Neural cell (in vitro differentiated cells): ENCODE data around the gene SRP68. TPM values are rescaled to one million over a fixed set of nuclear protein-coding genes. Genes with fewer than 3 reads are reported as not detected.

ENCODE experiments used
- H2AFZ ChIP-seq: fragments of 200-600, 300-800 bp; sonication (generic), shearing (Covaris generic); 2 replicates; pipeline ENCODE4 v1.6.0; 2014; ENCODE audit warnings: low read depth, mild to moderate bottlenecking, antibody characterized with exemption, low read length, moderate library complexity
- H3F3A ChIP-seq: fragments of 200-600 bp; shearing (Covaris generic); 2 replicates; pipeline ENCODE4 v1.6.1; 2016; ENCODE audit warnings: mild to moderate bottlenecking, moderate library complexity, mixed read lengths, antibody characterized with exemption, low read length; ENCODE audit not compliant: insufficient read depth, poor library complexity, severe bottlenecking
- H3K27ac ChIP-seq: fragments of 200-600, 300-800 bp; sonication (generic), shearing (Covaris generic); 2 replicates; pipeline ENCODE4 v1.5.1; 2014; ENCODE audit warnings: mild to moderate bottlenecking, low read length, moderate library complexity
- H3K27me3 ChIP-seq: fragments of 300-800, 200-600 bp; sonication (generic), shearing (Covaris generic); 2 replicates; pipeline ENCODE4 v1.6.0; 2014; ENCODE audit warnings: mild to moderate bottlenecking, low read depth, low read length, moderate library complexity; ENCODE audit not compliant: insufficient read depth
- H3K36me3 ChIP-seq: fragments of 300-800, 200-600 bp; sonication (generic), shearing (Covaris generic); 2 replicates; pipeline ENCODE4 v1.5.1; 2014; ENCODE audit warnings: mild to moderate bottlenecking, antibody characterized with exemption, low read length, moderate library complexity; ENCODE audit not compliant: insufficient read depth
- H3K4me2 ChIP-seq: fragments of 300-800, 200-600 bp; sonication (generic), shearing (Covaris generic); 2 replicates; pipeline ENCODE4 v1.6.0; 2014; ENCODE audit warnings: mild to moderate bottlenecking, low read length
- H3K4me3 ChIP-seq: fragments of 300-800, 200-600 bp; sonication (generic), shearing (Covaris generic); 2 replicates; pipeline ENCODE4 v1.5.1; 2014; ENCODE audit warnings: mild to moderate bottlenecking, low read length, moderate library complexity
- H3K79me2 ChIP-seq: fragments of 200-600 bp; shearing (Covaris generic); replicated peaks from 2 replicates; pipeline ENCODE4 v1.6.0; 2014; ENCODE audit warnings: mild to moderate bottlenecking, low read length, moderate library complexity; ENCODE audit not compliant: insufficient read depth
- H3K9ac ChIP-seq: fragments of 300-800, 200-600 bp; sonication (generic), shearing (Covaris generic); 2 replicates; pipeline ENCODE4 v1.6.1; 2016; ENCODE audit warnings: mild to moderate bottlenecking, low read length, mixed read lengths
- H3K9me2 ChIP-seq: fragments of 200-600 bp; shearing (Covaris generic); 2 replicates; pipeline ENCODE4 v1.6.1; 2016; ENCODE audit warnings: mild to moderate bottlenecking, low read length, mixed read lengths; ENCODE audit not compliant: insufficient read depth
- H3K9me3 ChIP-seq: fragments of 200-600, 300-800 bp; sonication (generic), shearing (Covaris generic); 2 replicates; pipeline ENCODE4 v1.6.1; 2016; ENCODE audit warnings: mild to moderate bottlenecking, mixed run types, low read length, moderate library complexity, mixed read lengths
- H4K20me1 ChIP-seq: fragments of 200-600 bp; shearing (Covaris generic); 2 replicates; pipeline ENCODE4 v1.6.1; 2016; ENCODE audit warnings: mild to moderate bottlenecking, mixed run types; ENCODE audit not compliant: insufficient read depth
- CTCF ChIP-seq: fragments of 450-650 bp; IDR thresholded peaks from 2 replicates; pipeline ENCODE4 v1.5.1; 2014; ENCODE audit warnings: antibody characterized with exemption, mild to moderate bottlenecking, moderate library complexity; ENCODE audit not compliant: poor library complexity, severe bottlenecking
- EP300 ChIP-seq: fragments of 450-650 bp; conservative IDR thresholded peaks from 2 replicates; pipeline ENCODE4 v1.6.1; 2014; ENCODE audit warnings: antibody characterized with exemption, mild to moderate bottlenecking, moderate library complexity; ENCODE audit not compliant: poor library complexity, severe bottlenecking
- EZH2 ChIP-seq: fragments of 200-600, 300-800 bp; shearing (Covaris generic), sonication (generic); IDR thresholded peaks from 2 replicates; pipeline ENCODE4 v1.6.1; 2014; ENCODE audit warnings: antibody characterized with exemption, low read length, borderline replicate concordance, mild to moderate bottlenecking; ENCODE audit not compliant: insufficient read depth, poor library complexity, severe bottlenecking
- MXI1 ChIP-seq: fragments of 450-650 bp; conservative IDR thresholded peaks from 2 replicates; pipeline ENCODE4 v1.6.1; 2014; ENCODE audit warnings: antibody characterized with exemption, mild to moderate bottlenecking; ENCODE audit not compliant: poor library complexity, severe bottlenecking
- POLR2AphosphoS5 ChIP-seq: IDR thresholded peaks from 2 replicates; pipeline ENCODE4 v1.6.1; 2012
- RAD21 ChIP-seq: fragments of 450-650 bp; conservative IDR thresholded peaks from 2 replicates; pipeline ENCODE4 v1.6.1; 2014; ENCODE audit warnings: antibody characterized with exemption, mild to moderate bottlenecking, moderate library complexity
- REST ChIP-seq: IDR thresholded peaks from 2 replicates; pipeline ENCODE4 v1.6.1; 2012; ENCODE audit warnings: borderline replicate concordance
- SMC3 ChIP-seq: fragments of 450-650 bp; conservative IDR thresholded peaks from 2 replicates; pipeline ENCODE4 v1.6.1; 2014; ENCODE audit warnings: antibody characterized with exemption, mild to moderate bottlenecking, moderate library complexity; ENCODE audit not compliant: poor library complexity
- TAF1 ChIP-seq: IDR thresholded peaks from 2 replicates; pipeline ENCODE4 v1.6.1; 2012; ENCODE audit warnings: low read depth
- polyA plus RNA-seq: library from polyadenylated mRNA; depleted of rRNA; stranded (reverse); fragments of >200 nt; gene quantifications from 2 replicates; pipeline ENCODE4 v1.2.3, GENCODE V29; 2014

SRP68 gene
- polyA plus RNA-seq, 1 donor from 2014 or later: 26.3 TPM

- Histone ChIP-seq H3K36me3 (peaks cover 2% of the 10 kb centered on the region), H4K20me1 (no peaks in the 10 kb centered on the region), H3K27ac (no peak overlapping the region), H3K79me2 (peaks cover 18% of the 10 kb centered on the region), H3F3A (peaks cover 3% of the 10 kb centered on the region), H3K9me2 (no peaks in the 10 kb centered on the region), H2AFZ (no peak overlapping the region), H3K4me2 (no peak overlapping the region), H3K9ac (no peak overlapping the region), H3K9me3 (no peaks in the 10 kb centered on the region), H3K27me3 (no peaks in the 10 kb centered on the region), H3K4me3 (no peak overlapping the region)
- TF ChIP-seq REST (no peak), RAD21 (no peak), CTCF (no peak), POLR2AphosphoS5 (no peak), TAF1 (no peak), MXI1 (no peak), EP300 (no peak), SMC3 (no peak), EZH2 (no peak)
These were observed 32.5 kb upstream of the SRP68 start for GRCh38 chr17:76104896-76105231.

- H3K4me3 ChIP-seq: peak overlapping the region; percentile 89
- H2AFZ ChIP-seq: peak overlapping the region; percentile 98
- H3K9ac ChIP-seq: peak overlapping the region; percentile 94
- H3K27me3 ChIP-seq: no peaks in the 10 kb centered on the region
- H3K9me3 ChIP-seq: no peaks in the 10 kb centered on the region
- H3K79me2 ChIP-seq: peaks cover 18% of the 10 kb centered on the region
- peaks cover 5% of the 10 kb centered on the region for H3K36me3 ChIP-seq
- H3F3A ChIP-seq: peaks cover 3% of the 10 kb centered on the region
- TF ChIP-seq POLR2AphosphoS5: no peak
- no peak for TF ChIP-seq MXI1
- TF ChIP-seq RAD21: no peak
- TF ChIP-seq EZH2: no peak
- no peak for TF ChIP-seq TAF1
- TF ChIP-seq EP300: no peak
- no peak for TF ChIP-seq REST
- TF ChIP-seq SMC3: no peak
- TF ChIP-seq CTCF: no peak
- no peaks in the 10 kb centered on the region for H4K20me1 ChIP-seq
- H3K9me2 ChIP-seq: no peaks in the 10 kb centered on the region
- H3K27ac ChIP-seq: peak overlapping the region; percentile 97
- peak overlapping the region; percentile 48 for H3K4me2 ChIP-seq
These were observed 32.0 kb upstream of the SRP68 start for GRCh38 chr17:76104140-76104895.
